Measurements from ENCODE around the gene STK32B.

STK32B gene

DNA sequence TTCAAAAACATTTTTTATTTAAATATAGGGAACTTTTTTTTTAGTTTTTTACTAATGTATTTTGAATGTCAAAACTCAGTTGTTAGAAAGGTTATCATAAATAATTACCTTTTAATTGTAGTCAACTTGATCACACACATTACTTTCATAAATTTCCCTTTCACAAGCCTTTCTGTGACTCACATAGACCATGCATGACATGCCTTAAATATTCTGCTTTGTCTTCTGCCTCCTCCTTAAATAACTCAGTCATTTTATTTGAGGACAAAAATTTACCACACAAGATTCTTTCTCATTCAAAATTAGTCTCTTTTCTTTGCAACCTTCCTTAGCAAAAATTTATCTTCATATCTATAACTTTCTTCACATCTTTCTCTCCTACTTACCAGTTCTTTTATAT is 437.1 kb downstream of the STK32B start:
- no peak overlapping the region for H3K4me3 ChIP-seq (replicated peaks; ENCODE audit: low read depth, low read length)
- DNase-seq (ENCODE audit: extremely low read depth, low read depth): no peak
- no peak for TF ChIP-seq CTCF (IDR thresholded peaks at IDR 0.05; ENCODE audit: low read depth, low read length, missing control alignments)

- DNase-seq (ENCODE audit: extremely low read depth, low read depth): no peak
- TF ChIP-seq CTCF (IDR thresholded peaks at IDR 0.05; ENCODE audit: low read depth, low read length, missing control alignments): no peak
- no peak overlapping the region for H3K4me3 ChIP-seq (replicated peaks; ENCODE audit: low read depth, low read length)
Measured at GRCh38 chr4:5489260-5489659, 438.0 kb downstream of the STK32B start.

DNA sequence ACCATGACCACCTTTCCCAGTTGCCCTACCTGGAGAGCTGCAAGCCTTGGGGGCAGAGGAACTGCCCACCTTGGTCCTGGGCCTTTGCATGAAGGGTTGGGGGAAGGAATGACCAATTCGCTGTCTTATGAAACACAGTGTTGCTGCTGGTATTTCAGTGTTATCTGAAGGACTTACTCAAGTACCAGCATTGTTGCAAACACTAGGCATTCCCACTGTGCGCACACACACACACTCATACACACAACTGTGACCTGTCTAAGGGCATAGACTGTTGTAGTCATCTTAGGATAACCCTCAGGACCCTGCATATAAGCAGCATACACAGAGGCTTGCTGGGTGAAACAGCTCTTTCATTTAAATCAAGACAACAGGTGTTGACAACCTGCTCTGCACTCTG is 446.2 kb downstream of the STK32B start:
- no peak overlapping the region for H3K4me3 ChIP-seq (replicated peaks; ENCODE audit: low read depth, low read length)
- no peak for DNase-seq (ENCODE audit: extremely low read depth, low read depth)
- no peak for TF ChIP-seq CTCF (IDR thresholded peaks at IDR 0.05; ENCODE audit: low read depth, low read length, missing control alignments)

- TF ChIP-seq CTCF (IDR thresholded peaks at IDR 0.05; ENCODE audit: low read depth, low read length, missing control alignments): no peak
- no peak for DNase-seq (ENCODE audit: extremely low read depth, low read depth)
- H3K4me3 ChIP-seq (replicated peaks; ENCODE audit: low read depth, low read length): no peak overlapping the region
Measured at GRCh38 chr4:5500165-5500564, 448.9 kb downstream of the STK32B start.

DNA sequence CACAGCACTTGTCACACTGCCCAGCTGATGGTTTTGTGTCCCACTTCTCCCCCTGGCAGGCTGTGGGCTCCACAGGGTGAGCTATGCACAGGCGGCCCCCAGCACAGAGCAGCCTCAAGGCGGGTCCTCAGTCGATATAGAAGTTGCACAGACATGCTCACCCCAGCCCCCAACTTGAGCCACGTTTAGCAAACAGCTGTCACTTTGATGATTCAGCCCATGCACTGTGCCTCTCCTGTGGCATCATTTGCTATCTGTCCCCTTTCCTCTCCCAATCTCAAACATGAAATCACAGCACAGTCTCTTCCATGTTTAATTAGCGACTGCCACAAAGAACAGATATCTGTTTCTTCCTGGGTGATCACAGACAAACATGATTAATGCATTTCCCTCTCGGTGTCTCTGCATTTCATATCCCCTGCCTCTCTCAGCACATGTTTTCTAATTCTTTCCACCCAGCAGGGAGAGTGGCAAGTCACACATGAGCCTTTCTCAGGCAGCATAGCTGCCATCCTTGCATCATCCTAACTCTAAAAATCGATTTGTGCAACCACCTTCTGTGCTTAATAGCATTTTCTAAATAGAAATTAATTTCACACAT is 452.2 kb downstream of the STK32B start:
- TF ChIP-seq CTCF (IDR thresholded peaks at IDR 0.05; ENCODE audit: low read depth, low read length, missing control alignments): no peak
- no peak for DNase-seq (ENCODE audit: extremely low read depth, low read depth)
- H3K4me3 ChIP-seq (replicated peaks; ENCODE audit: low read depth, low read length): no peak overlapping the region

GRCh38 chr4:5504486-5504885 is 453.2 kb downstream of the STK32B start:
- DNase-seq (ENCODE audit: extremely low read depth, low read depth): no peak
- no peak for TF ChIP-seq CTCF (IDR thresholded peaks at IDR 0.05; ENCODE audit: low read depth, low read length, missing control alignments)
- H3K4me3 ChIP-seq (replicated peaks; ENCODE audit: low read depth, low read length): no peak overlapping the region

DNA sequence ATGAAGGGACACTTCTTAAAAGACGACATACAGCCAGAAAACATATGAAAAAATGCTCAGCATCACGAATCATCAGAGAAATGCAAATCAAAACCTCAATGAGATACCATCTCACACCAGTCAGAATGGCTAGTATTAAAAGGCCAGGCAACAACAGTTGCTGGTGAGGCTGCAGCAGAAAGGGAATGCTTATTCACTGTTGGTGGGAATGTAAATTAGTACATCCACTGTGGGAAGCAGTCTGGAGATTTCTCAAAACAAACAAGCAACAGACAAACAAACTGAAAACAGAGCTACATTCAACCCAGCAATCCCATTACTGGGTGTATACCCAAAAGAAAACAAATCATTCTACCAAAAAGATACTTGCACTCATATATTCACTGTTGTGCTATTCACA is 459.2 kb downstream of the STK32B start:
- no peak for TF ChIP-seq CTCF (IDR thresholded peaks at IDR 0.05; ENCODE audit: low read depth, low read length, missing control alignments)
- DNase-seq (ENCODE audit: extremely low read depth, low read depth): no peak
- no peak overlapping the region for H3K4me3 ChIP-seq (replicated peaks; ENCODE audit: low read depth, low read length)
